GM23248 (cell line): Measurements from ENCODE around the gene SFPQ. TPM values are rescaled to one million over a fixed set of nuclear protein-coding genes. Genes with fewer than 3 reads are reported as not detected.
A peak's percentile ranks its signal among the peaks of the same experiment; 100 is the strongest.

Source experiments
- DNase-seq: peaks from one replicate; pipeline ENCODE4 v3.0.0-alpha.2; 2015
- H2AFZ ChIP-seq: fragments of 200-600 bp; sonication (generic); 2 replicates; pipeline ENCODE4 v1.6.1; 2016; ENCODE audit warnings: antibody characterized with exemption
- H3F3A ChIP-seq: fragments of 200-600 bp; sonication (generic); 2 replicates; pipeline ENCODE4 v1.6.1; 2016; ENCODE audit warnings: mild to moderate bottlenecking, antibody characterized with exemption, mixed run types; ENCODE audit not compliant: insufficient read depth
- H3K27ac ChIP-seq: fragments of 200-600 bp; sonication (generic); 2 replicates; pipeline ENCODE4 v1.5.1; 2016; ENCODE audit warnings: mild to moderate bottlenecking
- H3K27me3 ChIP-seq: fragments of 200-600 bp; sonication (generic); replicated peaks from 2 replicates; pipeline ENCODE4 v1.6.1; 2016; ENCODE audit warnings: mild to moderate bottlenecking; ENCODE audit not compliant: insufficient read depth
- H3K36me3 ChIP-seq: fragments of 200-600 bp; sonication (generic); 2 replicates; pipeline ENCODE4 v1.6.1; 2016; ENCODE audit warnings: low read depth, mild to moderate bottlenecking
- H3K4me1 ChIP-seq: fragments of 200-600 bp; sonication (generic); 2 replicates; pipeline ENCODE4 v1.6.1; 2016; ENCODE audit warnings: mild to moderate bottlenecking; ENCODE audit not compliant: insufficient read depth
- H3K4me2 ChIP-seq: fragments of 200-600 bp; sonication (generic); one replicate; pipeline ENCODE4 v1.6.1; 2016; ENCODE audit warnings: mild to moderate bottlenecking; ENCODE audit not compliant: unreplicated experiment
- H3K4me3 ChIP-seq: fragments of 200-600 bp; sonication (generic); 2 replicates; pipeline ENCODE4 v1.5.1; 2016; ENCODE audit warnings: mild to moderate bottlenecking
- H3K79me2 ChIP-seq: fragments of 200-600 bp; sonication (generic); 2 replicates; pipeline ENCODE4 v1.6.1; 2016; ENCODE audit warnings: mild to moderate bottlenecking; ENCODE audit not compliant: insufficient read depth
- H3K9ac ChIP-seq: fragments of 200-600 bp; sonication (generic); 2 replicates; pipeline ENCODE4 v1.6.1; 2016; ENCODE audit warnings: mild to moderate bottlenecking
- H3K9me2 ChIP-seq: fragments of 200-600 bp; sonication (generic); 2 replicates; pipeline ENCODE4 v1.6.1; 2016; ENCODE audit warnings: mixed run types, mild to moderate bottlenecking, moderate library complexity; ENCODE audit not compliant: insufficient read depth
- H3K9me3 ChIP-seq: fragments of 200-600 bp; sonication (generic); one replicate; pipeline ENCODE4 v1.6.1; 2017; ENCODE audit warnings: low read depth
- H4K20me1 ChIP-seq: fragments of 200-600 bp; sonication (generic); 2 replicates; pipeline ENCODE4 v1.6.0; 2016; ENCODE audit not compliant: insufficient read depth
- EZH2 ChIP-seq: fragments of 200-600 bp; sonication (generic); IDR thresholded peaks from 2 replicates; pipeline ENCODE4 v1.6.1; 2018; ENCODE audit warnings: antibody characterized with exemption, mild to moderate bottlenecking; ENCODE audit not compliant: insufficient read depth, poor library complexity, severe bottlenecking
- EZH2phosphoT487 ChIP-seq: fragments of 200-600 bp; sonication (generic); IDR thresholded peaks from 2 replicates; pipeline ENCODE4 v1.6.1; 2018; ENCODE audit warnings: antibody characterized with exemption, moderate library complexity, mild to moderate bottlenecking, low read depth; ENCODE audit not compliant: insufficient read depth
- WGBS, 2 experiments: methylation state at CpG; one replicate each; pipeline ENCODE4 v1.1.6; 2015 to 2017; ENCODE audit warnings: low lambda C conversion rate in 2 of 2, low coverage in 1 of 2; ENCODE audit errors: missing lambda C conversion rate in 2 of 2; 5-methylcytosine and 5-hydroxymethylcytosine counted together
- in situ Hi-C: fragments of 300-500 bp; cut with MboI; formaldehyde crosslinking; loops from 2 replicates; pipeline ENCODE4 v1.15.0; 2020
- polyA plus RNA-seq: library from polyadenylated mRNA; unstranded; fragments of >200 nt; fragmentation: Nextera tagmentation; extraction: Ambion mirVana; gene quantifications from 2 replicates; pipeline ENCODE4 v1.2.1, GENCODE V29; 2016
- total RNA-seq: library from RNA; depleted of rRNA; stranded (reverse); fragments of >200 nt; shearing (Covaris generic); gene quantifications from 2 replicates; pipeline ENCODE4 v1.2.3, GENCODE V29; 2014

Gene SFPQ
- total and polyA plus RNA-seq, 2 experiments from 2014 or later = 60.5 to 129 TPM

DNA sequence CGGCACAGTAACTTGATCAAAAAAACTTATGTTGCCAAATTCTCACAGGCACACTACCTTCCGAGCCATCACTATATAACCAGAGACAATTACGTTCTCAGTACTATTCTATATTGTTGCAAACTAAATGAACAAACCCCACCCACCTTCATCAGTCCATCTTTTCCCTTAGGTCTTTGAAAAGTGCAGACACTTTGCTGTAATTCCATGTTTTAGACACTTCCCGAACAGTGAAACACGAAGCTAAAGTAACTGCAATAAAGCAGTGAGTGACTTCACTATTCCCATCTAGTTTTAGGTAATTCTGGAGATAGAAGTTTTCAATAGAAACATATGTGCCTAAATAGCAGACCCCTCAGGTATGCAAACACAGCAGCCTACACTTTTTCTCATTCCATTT lies 7.7 kb downstream of the SFPQ start:
- H3K4me1 ChIP-seq = peaks cover 33% of the 10 kb centered on the region
- no peak overlapping the region for H3K27ac ChIP-seq
- H4K20me1 ChIP-seq = peaks cover 62% of the 10 kb centered on the region
- H3K4me3 ChIP-seq = no peak overlapping the region
- DNase-seq = no peak
- H3K4me2 ChIP-seq = no peak overlapping the region
- no peaks in the 10 kb centered on the region for H3K9me2 ChIP-seq
- WGBS, 2 experiments = 68 to 71% methylated on average over 5 of the region's 5 CpGs
- peaks cover 97% of the 10 kb centered on the region for H3F3A ChIP-seq
- H3K79me2 ChIP-seq = peaks cover 100% of the 10 kb centered on the region
- no peaks in the 10 kb centered on the region for H3K27me3 ChIP-seq
- peaks cover 100% of the 10 kb centered on the region for H3K36me3 ChIP-seq
- no peak for TF ChIP-seq EZH2
- TF ChIP-seq EZH2phosphoT487 = no peak
- H2AFZ ChIP-seq = no peak overlapping the region
- in situ Hi-C loops = no loop called here
- H3K9me3 ChIP-seq = no peaks in the 10 kb centered on the region
- no peak overlapping the region for H3K9ac ChIP-seq

DNA sequence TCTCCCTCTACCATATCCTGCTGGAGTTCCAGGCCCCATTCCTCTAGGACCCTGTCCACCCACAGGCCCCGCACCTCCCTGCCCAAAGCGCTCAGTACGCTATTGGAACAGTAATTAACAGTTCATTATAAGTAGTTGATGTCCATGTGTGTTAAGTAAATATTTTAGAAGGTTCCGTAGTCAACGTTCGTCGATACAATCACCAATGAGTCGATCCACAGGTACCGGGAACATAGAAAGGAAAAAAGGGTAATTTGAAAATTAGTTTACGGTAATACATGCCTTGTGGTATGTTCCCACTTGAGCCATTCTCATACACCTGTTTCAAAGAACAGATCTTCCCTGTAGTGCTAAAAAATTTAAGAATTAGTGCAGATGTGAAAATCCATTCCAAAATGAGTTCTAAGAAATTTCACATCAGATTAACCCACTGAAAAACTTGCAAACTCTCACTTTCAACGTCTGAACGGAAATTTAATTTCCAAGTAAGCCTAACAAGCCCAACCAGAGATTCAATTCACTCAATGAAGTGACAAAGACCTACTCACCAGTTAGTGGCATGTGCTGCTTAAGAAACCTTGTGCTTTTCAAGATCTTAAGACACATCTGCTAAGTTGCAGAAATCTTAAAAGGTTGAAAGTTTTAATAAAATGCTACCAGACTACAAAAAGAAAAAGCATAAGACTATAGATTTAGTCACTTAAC lies 8.3 kb downstream of the SFPQ start:
- H3F3A ChIP-seq = peaks cover 99% of the 10 kb centered on the region
- no peak overlapping the region for H3K4me2 ChIP-seq
- DNase-seq = no peak
- no peaks in the 10 kb centered on the region for H3K27me3 ChIP-seq
- H3K4me1 ChIP-seq = peaks cover 34% of the 10 kb centered on the region
- H3K9me2 ChIP-seq = no peaks in the 10 kb centered on the region
- 85 to 86% methylated on average over 12 of the region's 12 CpGs for WGBS, 2 experiments
- H3K36me3 ChIP-seq = peaks cover 100% of the 10 kb centered on the region
- H2AFZ ChIP-seq = no peak overlapping the region
- H4K20me1 ChIP-seq = peaks cover 57% of the 10 kb centered on the region
- in situ Hi-C loops = no loop called here
- no peak for TF ChIP-seq EZH2
- TF ChIP-seq EZH2phosphoT487 = no peak
- no peak overlapping the region for H3K4me3 ChIP-seq
- peaks cover 100% of the 10 kb centered on the region for H3K79me2 ChIP-seq
- no peak overlapping the region for H3K9ac ChIP-seq
- H3K27ac ChIP-seq = no peak overlapping the region
- no peaks in the 10 kb centered on the region for H3K9me3 ChIP-seq

DNA sequence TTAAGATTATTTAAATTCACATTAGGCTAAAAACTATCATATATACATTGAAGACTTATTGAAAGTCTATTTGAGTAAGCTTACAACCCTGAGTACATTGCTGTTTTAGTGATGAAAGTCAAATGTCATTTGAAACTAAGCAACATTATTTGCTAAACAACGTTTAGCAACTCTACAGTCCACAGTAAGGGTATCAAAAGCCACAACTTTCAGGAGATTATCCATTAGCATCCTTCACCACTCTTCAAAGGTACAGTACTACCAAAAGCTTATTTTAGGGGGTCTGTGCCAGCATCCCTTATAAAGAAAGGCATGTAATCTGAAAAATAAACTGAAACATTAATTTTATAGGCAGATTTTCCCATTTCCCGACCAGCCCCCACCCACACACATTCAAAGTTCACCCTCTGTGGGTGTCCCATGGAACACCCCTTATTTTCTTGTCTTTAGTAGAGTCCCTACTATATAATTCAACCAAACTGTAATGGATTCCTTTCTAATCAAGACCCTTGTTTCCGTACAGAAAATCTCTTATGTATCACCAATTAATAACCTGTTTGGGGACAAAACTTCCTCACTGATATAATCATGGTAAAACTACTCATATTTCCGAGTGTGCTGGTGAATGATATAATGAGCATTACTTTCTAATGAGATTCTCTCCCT lies 11.0 kb downstream of the SFPQ start:
- H3K9ac ChIP-seq = no peak overlapping the region
- no peaks in the 10 kb centered on the region for H3K9me3 ChIP-seq
- 38 to 42% methylated on average over 4 of the region's 4 CpGs for WGBS, 2 experiments
- peaks cover 100% of the 10 kb centered on the region for H3F3A ChIP-seq
- H3K4me3 ChIP-seq = no peak overlapping the region
- peaks cover 29% of the 10 kb centered on the region for H3K4me1 ChIP-seq
- TF ChIP-seq EZH2 (no peak), EZH2phosphoT487 (no peak)
- H3K9me2 ChIP-seq = no peaks in the 10 kb centered on the region
- H2AFZ ChIP-seq = no peak overlapping the region
- no peak overlapping the region for H3K4me2 ChIP-seq
- H3K27ac ChIP-seq = peak overlapping the region; percentile 22; the same call in 1 of the 2 replicates
- no peaks in the 10 kb centered on the region for H3K27me3 ChIP-seq
- DNase-seq = no peak
- peaks cover 98% of the 10 kb centered on the region for H3K36me3 ChIP-seq
- peaks cover 94% of the 10 kb centered on the region for H3K79me2 ChIP-seq
- H4K20me1 ChIP-seq = peaks cover 37% of the 10 kb centered on the region
- in situ Hi-C loops = no loop called here

DNA sequence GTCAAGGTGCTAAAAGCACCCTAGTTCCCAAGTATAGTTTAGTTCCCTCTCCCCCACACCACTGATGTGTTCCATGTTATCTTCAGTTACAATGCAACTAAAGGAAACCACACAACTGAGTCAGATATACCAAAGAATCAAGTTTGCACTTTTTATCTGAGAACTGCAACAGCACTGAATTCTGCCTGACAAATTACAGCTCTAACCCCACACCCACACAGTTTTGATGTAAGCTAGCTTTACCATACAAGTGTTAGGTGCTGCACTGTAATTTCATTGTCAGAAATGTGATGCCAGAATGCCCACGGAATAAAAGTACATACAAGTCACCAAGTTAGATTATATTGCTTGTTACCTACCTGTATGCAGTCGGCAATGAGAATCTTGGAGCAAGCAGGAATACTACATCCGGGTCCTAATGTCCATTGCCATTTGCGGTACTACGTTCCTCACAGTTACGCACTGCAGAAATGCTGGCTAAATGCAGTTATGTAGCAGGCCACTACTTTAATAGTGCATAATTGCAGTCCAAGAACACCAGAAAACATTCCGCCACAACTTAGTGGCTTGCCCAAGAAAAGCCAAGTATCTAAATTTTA lies 12.1 kb downstream of the SFPQ start:
- Histone ChIP-seq H4K20me1 (peaks cover 30% of the 10 kb centered on the region), H3K9me2 (no peaks in the 10 kb centered on the region), H3K4me3 (no peak overlapping the region), H3F3A (peaks cover 98% of the 10 kb centered on the region), H3K9me3 (no peaks in the 10 kb centered on the region), H3K79me2 (peaks cover 84% of the 10 kb centered on the region), H3K36me3 (peaks cover 98% of the 10 kb centered on the region), H3K27me3 (no peaks in the 10 kb centered on the region), H3K27ac (peak overlapping the region; percentile 22), H3K4me2 (no peak overlapping the region), H2AFZ (no peak overlapping the region), H3K9ac (no peak overlapping the region), H3K4me1 (peaks cover 24% of the 10 kb centered on the region)
- DNase-seq = peak; percentile 42
- in situ Hi-C loops = no loop called here
- TF ChIP-seq EZH2phosphoT487 (no peak), EZH2 (no peak)
- 95 to 98% methylated on average over 7 of the region's 7 CpGs for WGBS, 2 experiments
